ENCODE measurements around the gene OMA1.

OMA1 gene

GRCh38 chr1:58446368-58446767 lies 100.2 kb downstream of the OMA1 start:
- ATAC-seq (ENCODE audit: low read depth): no peak
- TF ChIP-seq CTCF (IDR thresholded peaks at IDR 0.05; ENCODE audit: poor library complexity, severe bottlenecking): no peak

GRCh38 chr1:58443986-58444868 lies 102.3 kb downstream of the OMA1 start:
- H3K9me3 ChIP-seq (ENCODE audit: severe bottlenecking): no peaks in the 10 kb centered on the region
- no peaks in the 10 kb centered on the region for H3K27me3 ChIP-seq (ENCODE audit: insufficient read depth, poor library complexity, severe bottlenecking)
- ATAC-seq (ENCODE audit: low read depth): no peak
- H3K4me1 ChIP-seq (ENCODE audit: insufficient read depth, poor library complexity, severe bottlenecking): no peaks in the 10 kb centered on the region
- H3K27ac ChIP-seq (ENCODE audit: poor library complexity, severe bottlenecking): no peak overlapping the region
- no peak overlapping the region for H3K4me3 ChIP-seq (ENCODE audit: severe bottlenecking)
- H3K36me3 ChIP-seq (ENCODE audit: low read depth): no peaks in the 10 kb centered on the region
- no peak for DNase-seq (ENCODE audit: low spot score)
- no peak for TF ChIP-seq CTCF (IDR thresholded peaks at IDR 0.05; ENCODE audit: poor library complexity, severe bottlenecking)

More at GRCh38 chr1:58446368-58446767, 100.2 kb downstream of the OMA1 start:
- Histone ChIP-seq H3K27me3 (ENCODE audit: insufficient read depth, poor library complexity, severe bottlenecking) (no peaks in the 10 kb centered on the region), H3K9me3 (ENCODE audit: severe bottlenecking) (no peaks in the 10 kb centered on the region), H3K4me1 (ENCODE audit: insufficient read depth, poor library complexity, severe bottlenecking) (no peaks in the 10 kb centered on the region), H3K4me3 (ENCODE audit: severe bottlenecking) (no peak overlapping the region), H3K36me3 (ENCODE audit: low read depth) (no peaks in the 10 kb centered on the region), H3K27ac (ENCODE audit: poor library complexity, severe bottlenecking) (no peak overlapping the region)
- DNase-seq (ENCODE audit: low spot score): no peak

GRCh38 chr1:58442114-58442513 lies 104.4 kb downstream of the OMA1 start:
- no peak for ATAC-seq (ENCODE audit: low read depth)
- no peak overlapping the region for H3K27ac ChIP-seq (ENCODE audit: poor library complexity, severe bottlenecking)
- H3K9me3 ChIP-seq (ENCODE audit: severe bottlenecking): no peaks in the 10 kb centered on the region

GRCh38 chr1:58441699-58442098 lies 104.8 kb downstream of the OMA1 start:
- no peaks in the 10 kb centered on the region for H3K4me1 ChIP-seq (ENCODE audit: insufficient read depth, poor library complexity, severe bottlenecking)
- H3K36me3 ChIP-seq (ENCODE audit: low read depth): no peaks in the 10 kb centered on the region
- DNase-seq (ENCODE audit: low spot score) (no peak), ATAC-seq (ENCODE audit: low read depth) (no peak)
- H3K4me3 ChIP-seq (ENCODE audit: severe bottlenecking): no peak overlapping the region
- no peaks in the 10 kb centered on the region for H3K27me3 ChIP-seq (ENCODE audit: insufficient read depth, poor library complexity, severe bottlenecking)
- no peak for TF ChIP-seq CTCF (IDR thresholded peaks at IDR 0.05; ENCODE audit: poor library complexity, severe bottlenecking)
- no peaks in the 10 kb centered on the region for H3K9me3 ChIP-seq (ENCODE audit: severe bottlenecking)
- H3K27ac ChIP-seq (ENCODE audit: poor library complexity, severe bottlenecking): no peak overlapping the region

More at GRCh38 chr1:58442114-58442513, 104.4 kb downstream of the OMA1 start:
- no peak for TF ChIP-seq CTCF (IDR thresholded peaks at IDR 0.05; ENCODE audit: poor library complexity, severe bottlenecking)
- no peak for DNase-seq (ENCODE audit: low spot score)
- Histone ChIP-seq H3K27me3 (ENCODE audit: insufficient read depth, poor library complexity, severe bottlenecking) (no peaks in the 10 kb centered on the region), H3K4me1 (ENCODE audit: insufficient read depth, poor library complexity, severe bottlenecking) (no peaks in the 10 kb centered on the region), H3K36me3 (ENCODE audit: low read depth) (no peaks in the 10 kb centered on the region), H3K4me3 (ENCODE audit: severe bottlenecking) (no peak overlapping the region)

- Histone ChIP-seq H3K4me1 (ENCODE audit: insufficient read depth, poor library complexity, severe bottlenecking) (no peaks in the 10 kb centered on the region), H3K27me3 (ENCODE audit: insufficient read depth, poor library complexity, severe bottlenecking) (no peaks in the 10 kb centered on the region), H3K36me3 (ENCODE audit: low read depth) (no peaks in the 10 kb centered on the region), H3K4me3 (ENCODE audit: severe bottlenecking) (no peak overlapping the region), H3K9me3 (ENCODE audit: severe bottlenecking) (no peaks in the 10 kb centered on the region), H3K27ac (ENCODE audit: poor library complexity, severe bottlenecking) (no peak overlapping the region)
- DNase-seq (ENCODE audit: low spot score) (no peak), ATAC-seq (ENCODE audit: low read depth) (no peak)
- TF ChIP-seq CTCF (IDR thresholded peaks at IDR 0.05; ENCODE audit: poor library complexity, severe bottlenecking): no peak
Measured at GRCh38 chr1:58440696-58441095, 105.8 kb downstream of the OMA1 start.

Data from RWPE2 (cell line).